ENCODE results near the gene CPED1.

GRCh38 chr7:120941856-120942255 lies 46.7 kb upstream of the CPED1 start:
- TF ChIP-seq CTCF (IDR thresholded peaks at IDR 0.05) (no peak), POLR2A (IDR thresholded peaks at IDR 0.05) (no peak)

Measured in tibial nerve (tissue), 3 donors.